GM21528 (cell line): ENCODE data around the gene GPR25.

ENCODE experiments used
- ATAC-seq: cut with Tn5 transposase; IDR thresholded peaks from one replicate; pipeline ENCODE4 v1.9.1; 2021; ENCODE audit warnings: mild to moderate bottlenecking, moderate library complexity; ENCODE audit not compliant: unreplicated experiment, low FRiP score

Gene GPR25

GRCh38 chr1:200872446-200873115, at the start of gene GPR25:
GPR25 (plus strand) TSS chr1:200872981; CDS start chr1:200873038, 57 bp downstream.
- ATAC-seq = no peak

- no peak for ATAC-seq
Measured at GRCh38 chr1:200831091-200831490, 41.7 kb upstream of the GPR25 start.

GRCh38 chr1:200834383-200834782, 38.4 kb upstream of the GPR25 start:
- ATAC-seq = no peak

GRCh38 chr1:200836213-200836612, 36.6 kb upstream of the GPR25 start:
- ATAC-seq = no peak

- ATAC-seq = no peak
Measured at GRCh38 chr1:200837931-200838571, 34.7 kb upstream of the GPR25 start.

- no peak for ATAC-seq
Measured at GRCh38 chr1:200838676-200839445, 33.9 kb upstream of the GPR25 start.

GRCh38 chr1:200845360-200845759, 27.4 kb upstream of the GPR25 start:
- ATAC-seq = no peak

- no peak for ATAC-seq
Measured at GRCh38 chr1:200846398-200846797, 26.4 kb upstream of the GPR25 start.

GRCh38 chr1:200849430-200849829, 23.4 kb upstream of the GPR25 start:
- ATAC-seq = no peak

GRCh38 chr1:200850554-200850953, 22.2 kb upstream of the GPR25 start:
- ATAC-seq = no peak

- ATAC-seq = no peak
Measured at GRCh38 chr1:200856716-200857357, 15.9 kb upstream of the GPR25 start.

GRCh38 chr1:200857804-200858203, 15.0 kb upstream of the GPR25 start:
- no peak for ATAC-seq

GRCh38 chr1:200861937-200862647, 10.7 kb upstream of the GPR25 start:
- ATAC-seq = no peak

- ATAC-seq = no peak
Measured at GRCh38 chr1:200862713-200863415, 9.9 kb upstream of the GPR25 start.

GRCh38 chr1:200866116-200866515, 6.7 kb upstream of the GPR25 start:
- no peak for ATAC-seq

- peak; percentile 78 for ATAC-seq
Measured at GRCh38 chr1:200866521-200866920, 6.3 kb upstream of the GPR25 start.

- peak; percentile 2 for ATAC-seq
Measured at GRCh38 chr1:200867018-200867811, 5.6 kb upstream of the GPR25 start.

- ATAC-seq = no peak
Measured at GRCh38 chr1:200869376-200869752, 3.4 kb upstream of the GPR25 start.

GRCh38 chr1:200869753-200870391, 2.9 kb upstream of the GPR25 start:
- ATAC-seq = peak; percentile 38
